Measurements from ENCODE around the gene DNAH14.

- TF ChIP-seq POLR2A (IDR thresholded peaks at IDR 0.05; ENCODE audit: low read depth, low read length) = no peak
- TF ChIP-seq CTCF (conservative IDR thresholded peaks at IDR 0.05; ENCODE audit: low read depth, low read length) = no peak
- TF ChIP-seq CEBPB (IDR thresholded peaks at IDR 0.05; ENCODE audit: low read depth, low read length) = no peak
- TF ChIP-seq RFX5 (IDR thresholded peaks at IDR 0.05; ENCODE audit: low read depth, low read length) = no peak
- TF ChIP-seq RCOR1 (IDR thresholded peaks at IDR 0.05; ENCODE audit: insufficient replicate concordance, low read length) = no peak
- no peak for TF ChIP-seq BHLHE40 (IDR thresholded peaks at IDR 0.05; ENCODE audit: low read depth, low read length)
- TF ChIP-seq FOS (IDR thresholded peaks at IDR 0.05; ENCODE audit: low read depth, low read length) = no peak
Observed at GRCh38 chr1:225428881-225429455, 499.5 kb downstream of the DNAH14 start.

All from IMR-90 (cell line).